ENCODE data around the gene RPTOR.

GRCh38 chr17:80503031-80503430, 41.6 kb upstream of the RPTOR start:
- TF ChIP-seq EZH2 (IDR thresholded peaks at IDR 0.05; ENCODE audit: low read length, unreplicated experiment): no peak
- TF ChIP-seq CTCF (conservative IDR thresholded peaks at IDR 0.05; ENCODE audit: low read depth, low read length): no peak
- TF ChIP-seq EZH2phosphoT487 (IDR thresholded peaks at IDR 0.05; ENCODE audit: borderline replicate concordance, low read length): no peak
